M059J (cell line): ENCODE data around the gene TM4SF1. TPM values are rescaled to one million over a fixed set of nuclear protein-coding genes. Genes with fewer than 3 reads are reported as not detected.

Experiments
- total RNA-seq: library from RNA; depleted of rRNA; stranded (reverse); fragments of >200 nt; shearing (Covaris generic); gene quantifications from 2 replicates; pipeline ENCODE4 v1.2.3, GENCODE V29; 2014; rRNA removed

The TM4SF1 gene
- total RNA-seq, 1 experiment from 2014 or later, result 188 TPM

Other genes with a start within 250 kb of the TM4SF1 start
- 55.7 and 62.2 TPM in 2 replicates for gene HPS3, start 248.0 kb downstream of the TM4SF1 start, total RNA-seq
- gene CP, start 155.8 kb downstream of the TM4SF1 start, total RNA-seq, result 2.7 and 3.4 TPM in 2 replicates
- gene TM4SF18, start 44.0 kb downstream of the TM4SF1 start, total RNA-seq, result 19.7 and 25.4 TPM in 2 replicates
- gene TM4SF4, start 97.0 kb upstream of the TM4SF1 start, total RNA-seq, result 21.7 TPM in 1 of 2 replicates, not detected in the other